ENCODE data around the gene RTBDN.
A peak's percentile ranks its signal among the peaks of the same experiment; 100 is the strongest.

Gene RTBDN

GRCh38 chr19:12834566-12834943 is at the start of gene RTBDN:
Gene RTBDN, minus strand, starts transcription at chr19:12834579. Its CDS starts 4,600 bp downstream, at chr19:12829979.
- peak; percentile 43 for DNase-seq (ENCODE audit: low spot score)

GRCh38 chr19:12882589-12882988 is 48.2 kb upstream of the RTBDN start:
- no peak for DNase-seq (ENCODE audit: low spot score)

GRCh38 chr19:12881172-12881808 is 46.9 kb upstream of the RTBDN start, which contains the start of gene DNASE2:
Gene DNASE2, minus strand, starts transcription at chr19:12881449. Its CDS starts 74 bp downstream, at chr19:12881375.
- DNase-seq (ENCODE audit: low spot score), result peak; percentile 96

GRCh38 chr19:12880551-12881171 is 46.3 kb upstream of the RTBDN start:
- DNase-seq (ENCODE audit: low spot score), result peak; percentile 59

- no peak for DNase-seq (ENCODE audit: low spot score)
Observed at GRCh38 chr19:12875086-12875485, 40.7 kb upstream of the RTBDN start.

- DNase-seq (ENCODE audit: low spot score), result peak; percentile 39
Observed at GRCh38 chr19:12873891-12874745, 39.7 kb upstream of the RTBDN start.

- DNase-seq (ENCODE audit: low spot score), result peak; percentile 30
Observed at GRCh38 chr19:12872941-12873890, 38.8 kb upstream of the RTBDN start.

- DNase-seq (ENCODE audit: low spot score), result no peak
Observed at GRCh38 chr19:12872255-12872654, 37.9 kb upstream of the RTBDN start.

GRCh38 chr19:12871681-12872080 is 37.3 kb upstream of the RTBDN start:
- no peak for DNase-seq (ENCODE audit: low spot score)

- no peak for DNase-seq (ENCODE audit: low spot score)
Observed at GRCh38 chr19:12868540-12869112, 34.2 kb upstream of the RTBDN start.

- no peak for DNase-seq (ENCODE audit: low spot score)
Observed at GRCh38 chr19:12867120-12868099, 33.0 kb upstream of the RTBDN start.

- DNase-seq (ENCODE audit: low spot score), result no peak
Observed at GRCh38 chr19:12866416-12867119, 32.2 kb upstream of the RTBDN start.

GRCh38 chr19:12865746-12866415 is 31.5 kb upstream of the RTBDN start:
- DNase-seq (ENCODE audit: low spot score), result no peak

GRCh38 chr19:12864721-12865715 is 30.6 kb upstream of the RTBDN start:
- no peak for DNase-seq (ENCODE audit: low spot score)

- no peak for DNase-seq (ENCODE audit: low spot score)
Observed at GRCh38 chr19:12864143-12864542, 29.8 kb upstream of the RTBDN start.

GRCh38 chr19:12859546-12859945 is 25.2 kb upstream of the RTBDN start:
- DNase-seq (ENCODE audit: low spot score), result no peak

GRCh38 chr19:12858041-12858928 is 23.9 kb upstream of the RTBDN start:
- no peak for DNase-seq (ENCODE audit: low spot score)
